ENCODE measurements around the gene LANCL3.
"Not testable (repeated sequence)": the region's sequence is repeated elsewhere in the genome, so short reads cannot be mapped to it uniquely, and the experiment has no call there.

LANCL3 gene

DNA sequence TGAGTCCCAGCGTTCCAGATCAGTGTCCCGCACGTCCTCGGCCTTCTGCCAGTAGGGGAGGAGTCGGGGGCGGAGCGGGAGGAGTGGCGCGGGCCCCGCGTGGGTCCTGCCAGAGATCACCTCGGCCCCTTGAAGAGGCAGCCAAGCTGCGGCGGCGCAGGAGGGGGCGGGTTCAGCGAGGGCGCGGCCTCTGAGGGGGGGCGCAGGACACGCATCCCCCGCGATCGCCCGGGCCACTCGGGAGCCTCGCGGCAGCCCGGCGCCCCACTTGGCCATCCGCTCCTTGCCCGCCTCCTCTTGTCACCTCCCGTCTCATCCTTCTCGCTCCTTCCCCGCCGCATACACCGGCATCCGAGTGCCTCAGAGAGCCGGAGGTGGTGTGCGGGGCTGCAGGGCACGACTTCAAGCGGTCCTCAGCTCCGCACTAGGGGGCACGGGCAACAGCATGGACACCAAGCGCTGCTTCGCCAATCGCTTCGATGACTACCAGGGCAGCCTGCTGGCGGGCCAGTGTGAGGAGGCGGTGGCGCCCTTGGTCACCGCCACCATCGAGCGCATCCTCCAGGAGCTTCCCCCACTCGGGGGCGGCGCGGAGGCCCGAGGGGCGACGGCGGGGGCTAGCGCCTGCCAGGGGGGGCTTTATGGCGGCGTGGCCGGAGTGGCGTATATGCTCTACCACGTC is at the start of gene LANCL3:
LANCL3 (plus strand) TSS at position 236 of the 682 bp plus-strand sequence; CDS start at position 446, 210 bp downstream.
- not testable (repeated sequence) for H3K27me3 ChIP-seq (ENCODE audit: insufficient read depth, poor library complexity, severe bottlenecking); DNase-seq (ENCODE audit: low spot score); H3K4me1 ChIP-seq (ENCODE audit: insufficient read depth, poor library complexity, severe bottlenecking); H3K36me3 ChIP-seq (ENCODE audit: low read depth); H3K9me3 ChIP-seq (ENCODE audit: severe bottlenecking)
- H3K27ac ChIP-seq (ENCODE audit: poor library complexity, severe bottlenecking) = peak within 1 kb of the TSS; percentile 31
- ATAC-seq (ENCODE audit: low read depth) = peak; percentile 54
- peak within 1 kb of the TSS; percentile 32 for H3K4me3 ChIP-seq (ENCODE audit: severe bottlenecking)

DNA sequence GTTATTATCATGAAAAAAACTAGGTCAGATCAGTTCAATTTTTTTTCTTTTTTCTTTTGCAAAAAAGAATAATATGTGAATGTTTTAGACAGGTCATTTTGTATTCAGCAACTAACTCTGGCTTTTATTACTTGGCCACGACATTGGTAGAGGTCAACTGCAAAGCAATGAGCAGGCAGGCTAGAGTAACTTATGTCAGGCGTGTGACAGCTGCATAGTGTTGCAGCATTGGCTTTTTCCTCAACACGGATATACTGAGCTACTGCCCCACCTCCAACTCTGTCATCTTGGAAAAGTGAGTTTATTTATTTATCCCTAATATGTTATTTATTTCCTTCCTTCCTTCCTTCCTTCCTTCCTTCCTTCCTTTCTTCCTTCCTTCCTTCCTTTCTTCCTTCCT is 47.8 kb upstream of the LANCL3 start:
- H3K36me3 ChIP-seq (ENCODE audit: low read depth); H3K27me3 ChIP-seq (ENCODE audit: insufficient read depth, poor library complexity, severe bottlenecking); H3K9me3 ChIP-seq (ENCODE audit: severe bottlenecking); ATAC-seq (ENCODE audit: low read depth); H3K4me1 ChIP-seq (ENCODE audit: insufficient read depth, poor library complexity, severe bottlenecking); H3K4me3 ChIP-seq (ENCODE audit: severe bottlenecking); DNase-seq (ENCODE audit: low spot score); H3K27ac ChIP-seq (ENCODE audit: poor library complexity, severe bottlenecking): not testable (repeated sequence)

DNA sequence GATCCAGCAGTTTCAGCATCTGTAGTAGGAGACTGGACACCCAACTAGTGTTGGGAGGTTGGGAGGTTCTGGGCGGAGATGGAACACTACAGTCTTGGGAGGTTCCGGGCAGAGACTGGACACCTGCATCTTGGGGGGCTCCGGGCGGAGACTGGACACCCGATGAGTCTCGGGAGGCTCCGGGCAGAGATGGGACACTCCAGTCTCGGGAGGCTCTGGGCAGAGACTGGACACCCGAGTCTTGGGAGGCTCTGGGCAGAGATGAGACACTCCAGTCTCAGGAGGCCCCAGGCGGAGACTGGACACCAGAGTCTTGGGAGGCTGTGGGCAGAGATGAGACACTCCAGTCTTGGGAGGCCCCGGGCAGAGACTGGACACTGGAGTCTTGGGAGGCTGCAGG is 29.5 kb upstream of the LANCL3 start:
- no peaks in the 10 kb centered on the region for H3K9me3 ChIP-seq (ENCODE audit: severe bottlenecking)
- no peaks in the 10 kb centered on the region for H3K4me1 ChIP-seq (ENCODE audit: insufficient read depth, poor library complexity, severe bottlenecking)
- ATAC-seq (ENCODE audit: low read depth) = no peak
- no peak for DNase-seq (ENCODE audit: low spot score)
- TF ChIP-seq, protein P1, sequence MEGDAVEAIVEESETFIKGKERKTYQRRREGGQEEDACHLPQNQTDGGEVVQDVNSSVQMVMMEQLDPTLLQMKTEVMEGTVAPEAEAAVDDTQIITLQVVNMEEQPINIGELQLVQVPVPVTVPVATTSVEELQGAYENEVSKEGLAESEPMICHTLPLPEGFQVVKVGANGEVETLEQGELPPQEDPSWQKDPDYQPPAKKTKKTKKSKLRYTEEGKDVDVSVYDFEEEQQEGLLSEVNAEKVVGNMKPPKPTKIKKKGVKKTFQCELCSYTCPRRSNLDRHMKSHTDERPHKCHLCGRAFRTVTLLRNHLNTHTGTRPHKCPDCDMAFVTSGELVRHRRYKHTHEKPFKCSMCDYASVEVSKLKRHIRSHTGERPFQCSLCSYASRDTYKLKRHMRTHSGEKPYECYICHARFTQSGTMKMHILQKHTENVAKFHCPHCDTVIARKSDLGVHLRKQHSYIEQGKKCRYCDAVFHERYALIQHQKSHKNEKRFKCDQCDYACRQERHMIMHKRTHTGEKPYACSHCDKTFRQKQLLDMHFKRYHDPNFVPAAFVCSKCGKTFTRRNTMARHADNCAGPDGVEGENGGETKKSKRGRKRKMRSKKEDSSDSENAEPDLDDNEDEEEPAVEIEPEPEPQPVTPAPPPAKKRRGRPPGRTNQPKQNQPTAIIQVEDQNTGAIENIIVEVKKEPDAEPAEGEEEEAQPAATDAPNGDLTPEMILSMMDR (IDR thresholded peaks at IDR 0.05; ENCODE audit: poor library complexity, severe bottlenecking) = no peak
- H3K27me3 ChIP-seq (ENCODE audit: insufficient read depth, poor library complexity, severe bottlenecking) = no peaks in the 10 kb centered on the region
- no peaks in the 10 kb centered on the region for H3K36me3 ChIP-seq (ENCODE audit: low read depth)
- H3K27ac ChIP-seq (ENCODE audit: poor library complexity, severe bottlenecking) = no peak overlapping the region
- H3K4me3 ChIP-seq (ENCODE audit: severe bottlenecking) = no peak overlapping the region

DNA sequence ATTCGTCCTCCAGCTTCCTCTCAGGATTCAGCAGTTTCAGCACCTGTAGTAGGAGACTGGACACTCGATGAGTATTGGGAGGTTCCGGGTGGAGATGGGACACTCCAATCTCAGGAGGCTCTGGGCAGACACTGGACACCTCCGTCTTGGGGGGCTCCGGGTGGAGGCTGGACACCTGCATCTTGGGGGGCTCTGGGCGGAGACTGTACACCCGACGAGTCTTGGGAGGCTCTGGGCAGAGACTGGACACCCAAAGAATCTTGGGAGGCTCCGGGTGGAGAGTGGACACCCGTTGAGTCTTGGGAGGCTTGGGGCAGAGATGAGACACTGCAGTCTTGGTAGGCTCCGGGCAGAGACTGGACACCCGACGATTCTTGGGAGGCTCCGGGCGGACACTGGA is 28.7 kb upstream of the LANCL3 start:
- no peak for DNase-seq (ENCODE audit: low spot score)
- Histone ChIP-seq H3K9me3 (ENCODE audit: severe bottlenecking) (no peaks in the 10 kb centered on the region), H3K27ac (ENCODE audit: poor library complexity, severe bottlenecking) (no peak overlapping the region), H3K27me3 (ENCODE audit: insufficient read depth, poor library complexity, severe bottlenecking) (no peaks in the 10 kb centered on the region), H3K4me3 (ENCODE audit: severe bottlenecking) (no peak overlapping the region), H3K36me3 (ENCODE audit: low read depth) (no peaks in the 10 kb centered on the region), H3K4me1 (ENCODE audit: insufficient read depth, poor library complexity, severe bottlenecking) (no peaks in the 10 kb centered on the region)
- ATAC-seq (ENCODE audit: low read depth) = no peak
- TF ChIP-seq, protein P1 (IDR thresholded peaks at IDR 0.05; ENCODE audit: poor library complexity, severe bottlenecking) = no peak

DNA sequence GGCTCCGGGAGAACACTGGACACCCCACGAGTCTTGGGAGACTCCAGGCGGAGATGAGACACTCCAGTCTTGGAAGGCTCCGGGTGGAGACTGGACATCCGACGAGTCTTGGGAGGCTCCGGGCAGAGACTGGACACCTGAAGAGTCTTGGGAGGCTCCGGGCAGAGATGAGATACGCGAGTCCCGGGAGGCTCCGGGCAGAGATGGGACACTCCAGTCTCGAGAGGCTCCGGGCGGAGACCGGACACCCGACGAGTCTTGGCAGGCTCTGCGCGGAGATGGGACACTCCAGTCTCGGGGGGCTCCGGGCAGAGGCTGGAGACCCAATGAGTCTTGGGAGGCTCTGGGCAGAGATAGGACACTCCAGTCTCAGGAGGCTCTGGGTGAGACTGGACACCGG is 28.1 kb upstream of the LANCL3 start:
- DNase-seq (ENCODE audit: low spot score) (no peak), ATAC-seq (ENCODE audit: low read depth) (no peak)
- Histone ChIP-seq H3K27me3 (ENCODE audit: insufficient read depth, poor library complexity, severe bottlenecking) (no peaks in the 10 kb centered on the region), H3K4me1 (ENCODE audit: insufficient read depth, poor library complexity, severe bottlenecking) (no peaks in the 10 kb centered on the region), H3K36me3 (ENCODE audit: low read depth) (no peaks in the 10 kb centered on the region), H3K4me3 (ENCODE audit: severe bottlenecking) (no peak overlapping the region), H3K27ac (ENCODE audit: poor library complexity, severe bottlenecking) (no peak overlapping the region), H3K9me3 (ENCODE audit: severe bottlenecking) (no peaks in the 10 kb centered on the region)
- TF ChIP-seq, protein P1 (IDR thresholded peaks at IDR 0.05; ENCODE audit: poor library complexity, severe bottlenecking) = no peak

DNA sequence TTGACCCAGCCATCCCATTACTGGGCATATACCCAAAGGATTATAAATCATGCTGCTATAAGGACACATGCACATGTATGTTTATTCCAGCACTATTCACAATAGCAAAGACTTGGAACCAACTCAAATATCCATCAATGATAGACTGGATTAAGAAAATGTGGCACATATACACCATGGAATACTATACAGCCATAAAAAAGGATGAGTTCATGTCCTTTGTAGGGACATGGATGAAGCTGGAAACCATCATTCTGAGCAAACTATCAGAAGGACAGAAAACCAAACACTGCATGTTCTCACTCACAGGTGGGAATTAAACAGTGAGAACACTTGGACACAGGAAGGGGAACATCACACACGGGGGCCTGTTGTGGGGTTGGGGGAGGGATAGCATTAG is 26.9 kb upstream of the LANCL3 start:
- not testable (repeated sequence) for ATAC-seq (ENCODE audit: low read depth); H3K4me1 ChIP-seq (ENCODE audit: insufficient read depth, poor library complexity, severe bottlenecking); H3K4me3 ChIP-seq (ENCODE audit: severe bottlenecking); H3K9me3 ChIP-seq (ENCODE audit: severe bottlenecking); DNase-seq (ENCODE audit: low spot score); H3K27ac ChIP-seq (ENCODE audit: poor library complexity, severe bottlenecking); H3K36me3 ChIP-seq (ENCODE audit: low read depth); H3K27me3 ChIP-seq (ENCODE audit: insufficient read depth, poor library complexity, severe bottlenecking)
